Esophagus (tissue), 2 donors: ENCODE measurements around the gene SERPINB11. TPM values are rescaled to one million over a fixed set of nuclear protein-coding genes. Genes with fewer than 3 reads are reported as not detected.
A peak's percentile ranks its signal among the peaks of the same experiment; 100 is the strongest.

Experiments used
- H3K27ac ChIP-seq, 2 donors: one replicate each; pipeline ENCODE4 v1.5.1; 2013; ENCODE audit warnings: low read depth in 2 of 2, mild to moderate bottlenecking in 2 of 2, inconsistent platforms in 1 of 2, low read length in 1 of 2, moderate library complexity in 1 of 2
- H3K27me3 ChIP-seq, 2 donors: one replicate each; pipeline ENCODE4 v1.6.1; 2013; ENCODE audit warnings: low read length in 2 of 2, control low read depth in 1 of 2, mild to moderate bottlenecking in 1 of 2; ENCODE audit not compliant: insufficient read depth in 2 of 2, control insufficient read depth in 1 of 2
- H3K36me3 ChIP-seq, 2 donors: one replicate each; pipeline ENCODE4 v1.6.1; 2013; ENCODE audit warnings: low read length in 1 of 2; ENCODE audit not compliant: control insufficient read depth in 2 of 2, insufficient read depth in 2 of 2
- H3K4me1 ChIP-seq, 2 donors: one replicate each; pipeline ENCODE4 v1.6.1; 2013; ENCODE audit warnings: low read length in 1 of 2; ENCODE audit not compliant: control insufficient read depth in 2 of 2, insufficient read depth in 2 of 2
- H3K4me3 ChIP-seq, 2 donors: one replicate each; pipeline ENCODE4 v1.5.1; 2013; ENCODE audit warnings: low read length in 2 of 2, mild to moderate bottlenecking in 2 of 2, low read depth in 1 of 2, moderate library complexity in 1 of 2
- H3K9me3 ChIP-seq, 2 donors: one replicate each; pipeline ENCODE4 v1.6.1; 2013; ENCODE audit warnings: mild to moderate bottlenecking in 2 of 2, low read depth in 1 of 2, low read length in 1 of 2, moderate library complexity in 1 of 2; ENCODE audit not compliant: control insufficient read depth in 2 of 2, insufficient read depth in 1 of 2
- WGBS, 2 donors: extraction: QIAGEN DNeasy Blood & Tissue Kit; methylation state at CpG; one replicate each; pipeline ENCODE4 v1.1.7; 2013; 5-methylcytosine and 5-hydroxymethylcytosine counted together
- polyA plus RNA-seq, 2 donors: library from polyadenylated mRNA; stranded (reverse); fragments of 200-250 nt; gene quantifications; one replicate each; pipeline ENCODE4 v1.2.3, GENCODE V29; 2013
- donor health status: healthy with polysubstance abuse.
- donor health status: Bipolar disorder and iron deficiency.

SERPINB11 gene
- polyA plus RNA-seq, 2 donors = 6.4 to 11.7 TPM

- Histone ChIP-seq H3K4me1 (peaks cover 0 to 2% of the 10 kb centered on the region in 2 donors), H3K27me3 (no peaks in the 10 kb centered on the region), H3K36me3 (no peaks in the 10 kb centered on the region), H3K9me3 (no peaks in the 10 kb centered on the region), H3K27ac (peak overlapping the region; percentile 26 to 87), H3K4me3 (no peak overlapping the region)
- WGBS, 2 donors = 30 to 33% methylated on average over 2 of the region's 2 CpGs
These were observed 19.6 kb upstream of the SERPINB11 start for GRCh38 chr18:63683152-63683551.

DNA sequence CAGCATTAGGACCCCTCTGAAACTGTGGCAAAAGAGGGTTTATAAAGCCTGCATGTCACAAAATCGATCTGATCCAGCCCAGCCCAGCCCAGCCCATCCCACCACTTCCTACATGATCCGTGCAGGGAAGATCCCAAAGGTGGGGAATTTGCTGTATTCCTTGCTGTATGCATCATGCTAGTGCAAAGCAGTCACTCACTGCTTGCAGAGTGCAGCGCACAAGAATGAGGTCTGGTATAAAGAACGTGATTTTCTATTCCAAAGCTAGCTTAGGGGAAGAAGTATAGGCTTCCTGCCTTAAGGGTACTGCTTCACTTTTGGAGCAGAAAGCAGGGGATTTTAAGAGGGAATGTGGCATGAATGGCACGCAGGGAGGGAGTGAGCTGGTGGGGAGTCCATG lies 18.9 kb upstream of the SERPINB11 start:
- Histone ChIP-seq H3K4me3 (no peak overlapping the region), H3K9me3 (no peaks in the 10 kb centered on the region), H3K27me3 (no peaks in the 10 kb centered on the region), H3K36me3 (no peaks in the 10 kb centered on the region), H3K4me1 (peaks cover 2 to 3% of the 10 kb centered on the region in 2 donors), H3K27ac (peak overlapping the region; percentile 81 to 87)
- WGBS, 2 donors = 69% methylated on average over 5 of the region's 5 CpGs

DNA sequence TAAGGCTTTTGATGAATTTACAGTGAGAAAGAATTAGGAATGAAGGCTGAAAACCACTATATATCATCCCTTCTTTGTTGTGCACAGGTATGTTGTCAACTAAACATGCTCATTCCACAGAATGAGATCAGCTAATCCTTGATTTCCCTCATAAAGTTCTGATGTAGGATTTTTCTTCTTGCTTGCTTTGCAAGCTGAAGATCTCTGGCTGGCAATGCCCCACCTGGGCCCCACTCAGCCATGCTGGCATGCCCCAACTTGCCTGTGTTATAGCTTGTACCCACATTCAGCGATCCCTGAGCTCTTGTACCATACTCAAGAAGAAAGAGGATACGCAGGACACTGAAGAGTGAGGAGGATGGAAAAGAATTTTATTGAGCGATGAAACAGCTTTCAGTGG lies 18.0 kb upstream of the SERPINB11 start:
- H3K4me1 ChIP-seq = peaks cover 2 to 3% of the 10 kb centered on the region in 2 donors
- no peaks in the 10 kb centered on the region for H3K27me3 ChIP-seq
- no peaks in the 10 kb centered on the region for H3K9me3 ChIP-seq
- peak overlapping the region; percentile 60 to 84 for H3K27ac ChIP-seq
- WGBS, 2 donors = 81 to 83% methylated on average over 3 of the region's 3 CpGs
- H3K4me3 ChIP-seq = no peak overlapping the region
- H3K36me3 ChIP-seq = no peaks in the 10 kb centered on the region

DNA sequence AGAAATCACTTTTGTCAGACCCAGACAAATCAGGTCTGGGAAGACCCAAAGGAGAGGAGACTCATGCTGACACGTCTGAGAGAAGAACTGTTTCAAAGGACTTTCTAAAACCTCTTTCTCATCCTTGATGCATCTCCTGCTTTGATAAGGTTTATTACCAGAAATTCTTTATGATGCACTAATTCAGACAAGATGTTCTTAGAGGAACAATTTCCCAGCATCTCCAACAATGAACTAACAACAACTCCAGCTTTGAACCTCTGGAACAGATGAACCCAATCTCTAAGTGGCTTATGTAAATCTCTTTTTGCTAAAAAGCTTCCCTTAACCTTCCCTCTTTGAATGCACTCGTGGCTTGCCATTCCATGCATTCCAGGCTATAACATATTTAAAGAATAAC lies 15.9 kb upstream of the SERPINB11 start:
- peaks cover 0 to 3% of the 10 kb centered on the region in 2 donors for H3K4me1 ChIP-seq
- H3K9me3 ChIP-seq = no peaks in the 10 kb centered on the region
- WGBS, 2 donors = 61 to 66% methylated on average over 2 of the region's 2 CpGs
- H3K27ac ChIP-seq = no peak overlapping the region
- H3K4me3 ChIP-seq = no peak overlapping the region
- no peaks in the 10 kb centered on the region for H3K36me3 ChIP-seq
- H3K27me3 ChIP-seq = no peaks in the 10 kb centered on the region

- H3K36me3 ChIP-seq = no peaks in the 10 kb centered on the region
- H3K4me1 ChIP-seq = peaks cover 0 to 3% of the 10 kb centered on the region in 2 donors
- H3K4me3 ChIP-seq = no peak overlapping the region
- WGBS, 2 donors = 41 to 55% methylated on average over 2 of the region's 2 CpGs
- no peaks in the 10 kb centered on the region for H3K27me3 ChIP-seq
- H3K9me3 ChIP-seq = no peaks in the 10 kb centered on the region
- H3K27ac ChIP-seq = peak overlapping the region in 1 of 2 donors; percentile 67
These were observed 13.7 kb upstream of the SERPINB11 start for GRCh38 chr18:63689064-63689463.

DNA sequence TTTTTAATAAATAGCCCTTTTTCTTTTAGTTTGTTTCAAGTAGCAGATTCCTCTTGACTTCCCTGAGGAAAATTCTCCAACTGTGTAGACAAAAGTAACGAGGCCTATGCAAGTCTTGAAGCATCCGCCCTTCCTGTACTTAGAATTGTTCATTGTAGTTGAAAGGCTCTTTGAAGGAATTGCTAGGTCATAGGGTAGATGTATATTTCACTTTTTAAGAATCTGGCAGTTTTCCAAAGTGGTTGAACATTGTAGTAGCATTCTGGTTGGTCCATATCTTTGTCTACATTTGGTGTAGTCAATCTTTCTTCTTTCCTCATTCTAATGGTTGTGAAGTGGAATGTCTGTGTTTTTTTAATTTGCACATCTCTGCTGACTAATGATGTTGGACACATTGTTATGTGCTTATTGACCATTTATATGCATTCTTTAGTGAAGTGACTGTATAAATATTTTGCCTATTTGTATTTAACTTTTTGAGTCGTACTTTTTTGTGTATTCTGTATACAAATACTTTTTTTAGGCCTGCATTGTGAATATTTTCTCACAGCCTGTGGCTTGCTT lies 5.6 kb upstream of the SERPINB11 start:
- Histone ChIP-seq H3K36me3 (no peaks in the 10 kb centered on the region), H3K4me1 (no peaks in the 10 kb centered on the region)
- 55 to 63% methylated on average over 3 of the region's 3 CpGs for WGBS, 2 donors

DNA sequence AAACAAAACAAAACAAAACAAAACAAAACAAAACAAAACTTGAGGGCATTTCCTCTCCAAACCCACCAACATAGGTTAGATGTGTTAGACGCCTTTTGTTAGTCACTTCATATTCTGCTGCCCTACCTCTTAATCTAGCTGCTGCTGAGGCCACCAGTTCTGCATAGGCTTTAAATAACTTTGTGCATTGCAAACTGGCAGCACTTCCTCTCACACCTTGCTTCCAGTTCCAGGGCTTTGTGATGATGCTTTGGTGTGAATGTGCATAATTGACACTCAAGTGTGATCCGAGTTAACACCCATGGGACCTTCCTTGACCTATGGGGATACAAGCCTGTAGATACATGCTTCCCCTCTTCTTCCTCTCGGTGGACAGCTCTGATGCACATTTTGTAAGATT lies 2.3 kb upstream of the SERPINB11 start:
- no peak overlapping the region for H3K4me3 ChIP-seq
- H3K36me3 ChIP-seq = no peaks in the 10 kb centered on the region
- WGBS, 2 donors = 68 to 70% methylated on average over 3 of the region's 3 CpGs
- H3K4me1 ChIP-seq = no peaks in the 10 kb centered on the region
- H3K27me3 ChIP-seq = no peaks in the 10 kb centered on the region
- peak overlapping the region in 1 of 2 donors; percentile 10 for H3K27ac ChIP-seq
- no peaks in the 10 kb centered on the region for H3K9me3 ChIP-seq

More for the DNA sequence above, 5.6 kb upstream of the SERPINB11 start:
- no peaks in the 10 kb centered on the region for H3K27me3 ChIP-seq
- H3K9me3 ChIP-seq = no peaks in the 10 kb centered on the region
- H3K4me3 ChIP-seq = no peak overlapping the region
- H3K27ac ChIP-seq = no peak overlapping the region

GRCh38 chr18:63701952-63702351 lies 808 bp upstream of the SERPINB11 start:
- 56 to 70% methylated on average over 5 of the region's 5 CpGs for WGBS, 2 donors
- no peaks in the 10 kb centered on the region for H3K36me3 ChIP-seq
- no peak overlapping the region for H3K27ac ChIP-seq
- H3K4me1 ChIP-seq = no peaks in the 10 kb centered on the region
- H3K27me3 ChIP-seq = no peaks in the 10 kb centered on the region
- no peak overlapping the region for H3K4me3 ChIP-seq
- H3K9me3 ChIP-seq = no peaks in the 10 kb centered on the region

GRCh38 chr18:63705401-63705800 lies 2.6 kb downstream of the SERPINB11 start:
- no peak overlapping the region for H3K27ac ChIP-seq
- no peaks in the 10 kb centered on the region for H3K36me3 ChIP-seq
- no peaks in the 10 kb centered on the region for H3K9me3 ChIP-seq
- H3K4me3 ChIP-seq = no peak overlapping the region
- H3K27me3 ChIP-seq = no peaks in the 10 kb centered on the region
- no peaks in the 10 kb centered on the region for H3K4me1 ChIP-seq
- 76 to 81% methylated on average over 2 of the region's 2 CpGs for WGBS, 2 donors

DNA sequence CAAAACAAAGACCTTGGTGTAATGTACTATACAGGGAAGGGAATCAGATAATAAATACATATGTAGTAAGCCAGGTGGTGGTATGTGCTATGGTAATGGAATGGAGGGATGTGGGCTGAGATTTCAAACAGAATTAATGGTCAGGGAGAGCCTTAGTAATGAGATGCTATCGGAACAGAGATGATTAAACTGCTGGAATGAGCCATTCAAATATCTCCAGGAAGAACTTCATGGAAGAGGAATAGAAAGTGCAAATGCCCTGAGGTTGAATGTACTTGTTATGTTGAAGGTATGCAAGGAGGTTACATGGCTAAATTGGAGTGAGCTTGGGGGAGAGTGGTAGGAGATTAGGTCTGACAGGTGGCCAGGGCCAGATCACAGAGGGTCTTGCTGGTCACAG lies 5.1 kb downstream of the SERPINB11 start:
- Histone ChIP-seq H3K36me3 (no peaks in the 10 kb centered on the region), H3K4me1 (no peaks in the 10 kb centered on the region), H3K27me3 (no peaks in the 10 kb centered on the region), H3K4me3 (no peak overlapping the region), H3K9me3 (no peaks in the 10 kb centered on the region), H3K27ac (no peak overlapping the region)
- WGBS, 2 donors = 84 to 87% methylated on average over 1 of the region's 1 CpG
